Measurements from ENCODE around the gene PI4KA. TPM values are rescaled to one million over a fixed set of nuclear protein-coding genes. Genes with fewer than 3 reads are reported as not detected.
A peak's percentile ranks its signal among the peaks of the same experiment; 100 is the strongest.
"Not testable (repeated sequence)": the region's sequence is repeated elsewhere in the genome, so short reads cannot be mapped to it uniquely, and the experiment has no call there.

PI4KA gene
- total and polyA plus RNA-seq, 5 experiments from 2014 or later, result 34.4 to 158 (median 69.6) TPM

DNA sequence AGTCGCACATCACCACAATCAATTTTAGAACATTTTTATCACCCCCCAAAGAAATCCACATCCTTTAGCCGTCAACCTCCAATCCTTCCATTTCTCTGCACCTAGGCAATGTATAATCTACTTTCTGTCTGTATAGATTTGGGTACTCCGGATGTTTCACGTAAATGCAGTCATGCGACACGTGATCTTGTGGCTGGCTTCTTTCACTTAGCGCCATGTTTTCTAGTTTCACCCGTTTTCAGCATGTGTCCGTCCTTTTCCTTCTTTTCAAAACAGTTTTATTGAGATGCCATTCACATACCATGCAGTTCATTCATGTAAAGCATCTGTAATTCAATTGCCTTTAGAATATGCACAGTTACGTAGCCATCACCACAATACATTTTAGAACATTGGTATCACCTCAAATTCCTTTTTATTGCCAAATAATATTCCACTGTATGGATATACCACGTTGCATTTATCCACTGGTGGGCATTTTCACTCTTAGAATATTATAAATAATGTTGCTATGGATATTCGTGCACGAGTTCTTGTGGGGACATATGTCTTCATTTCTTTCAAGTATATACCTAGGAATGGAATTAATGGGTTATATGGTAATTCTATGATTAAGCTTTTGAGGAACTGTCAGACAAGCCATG, 179.7 kb downstream of the PI4KA start:
- ATAC-seq, H3K27ac Mint-ChIP-seq, POLR2A ChIA-PET, H3K9me3 Mint-ChIP-seq, DNase-seq, H3K4me1 Mint-ChIP-seq, H3K36me3 Mint-ChIP-seq, H3K4me3 Mint-ChIP-seq: not testable (repeated sequence)
- H3K27me3 Mint-ChIP-seq, result peaks cover 4 to 40% (median 18%) of the 10 kb centered on the region in 5 donors

DNA sequence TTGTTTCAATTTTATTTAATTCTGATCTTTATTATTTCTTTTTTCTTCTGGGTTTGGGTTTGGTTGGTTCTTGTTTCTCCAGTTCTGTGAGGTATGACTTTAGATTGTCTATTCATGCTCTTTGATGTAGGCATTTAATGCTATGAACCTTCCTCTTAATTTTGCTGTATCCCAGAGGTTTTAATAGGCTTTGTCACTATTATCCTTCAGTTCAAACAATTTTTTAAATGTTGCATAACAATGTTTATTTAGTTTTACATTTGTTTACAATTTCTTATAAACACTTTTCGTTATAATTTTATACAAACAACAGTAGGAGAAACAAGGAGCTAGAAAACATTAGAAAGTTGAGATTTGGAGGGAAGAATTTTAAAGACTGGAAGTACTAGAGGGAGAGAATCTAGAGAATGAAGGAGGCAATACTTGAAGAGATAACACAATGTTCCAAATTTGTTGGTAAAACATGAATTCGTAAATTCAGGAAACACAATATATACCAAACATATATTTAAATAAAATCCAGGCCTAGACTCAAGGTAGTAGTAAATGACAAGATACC, 180.8 kb downstream of the PI4KA start:
- POLR2A ChIA-PET, result no interaction called here
- Mint-ChIP-seq H3K9me3 (peaks cover 0 to 3% (median 0%) of the 10 kb centered on the region in 9 donors), H3K27ac (no peak overlapping the region), H3K4me3 (no peak overlapping the region), H3K36me3 (no peaks in the 10 kb centered on the region), H3K27me3 (peaks cover 4 to 40% (median 18%) of the 10 kb centered on the region in 5 donors), H3K4me1 (no peaks in the 10 kb centered on the region)
- DNase-seq (no peak), ATAC-seq (no peak)

DNA sequence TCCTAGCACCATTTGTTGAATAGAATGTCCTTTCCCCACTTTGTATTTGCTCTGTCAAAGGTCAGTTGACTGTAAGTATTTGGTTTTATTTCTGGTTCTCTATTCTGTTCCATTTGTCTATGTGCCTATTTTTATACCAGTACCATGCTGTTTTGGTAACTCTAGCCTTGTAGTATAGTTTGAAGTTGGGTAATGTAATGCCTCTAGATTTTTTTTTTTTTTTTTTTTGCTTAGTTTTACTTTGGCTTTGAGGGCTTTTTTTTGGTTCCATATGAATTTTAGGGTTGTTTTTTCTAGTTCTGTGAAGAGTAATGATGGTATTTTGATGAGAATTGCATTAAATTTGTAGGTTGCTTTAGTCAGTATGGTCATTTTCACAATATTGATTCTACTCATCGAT, 183.0 kb downstream of the PI4KA start:
- H3K4me3 Mint-ChIP-seq, POLR2A ChIA-PET, ATAC-seq, H3K36me3 Mint-ChIP-seq, H3K27ac Mint-ChIP-seq, H3K4me1 Mint-ChIP-seq, DNase-seq, H3K9me3 Mint-ChIP-seq: not testable (repeated sequence)
- H3K27me3 Mint-ChIP-seq, result peaks cover 4 to 47% (median 25%) of the 10 kb centered on the region in 5 donors

DNA sequence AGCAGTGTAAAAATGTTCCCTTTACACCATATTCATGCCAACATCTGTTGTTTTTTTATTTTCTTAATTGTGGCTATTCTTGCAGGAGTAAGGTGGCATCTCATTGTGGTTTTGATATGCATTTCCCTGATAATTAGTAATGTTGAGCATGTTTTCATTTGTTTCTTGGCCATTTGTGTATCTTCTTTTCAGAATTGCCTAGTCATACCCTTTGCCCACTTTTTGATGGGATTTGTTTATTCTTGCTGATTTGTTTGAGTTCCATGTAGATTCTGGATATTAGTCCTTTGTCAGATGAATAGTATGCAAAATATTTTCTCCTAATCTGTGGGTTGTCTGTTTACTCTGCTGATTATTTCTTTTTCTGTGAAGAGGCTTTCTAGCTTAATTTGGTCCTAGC, 183.6 kb downstream of the PI4KA start:
- no peaks in the 10 kb centered on the region for H3K36me3 Mint-ChIP-seq
- H3K4me1 Mint-ChIP-seq, result no peaks in the 10 kb centered on the region
- H3K4me3 Mint-ChIP-seq, result no peak overlapping the region
- DNase-seq (no peak), ATAC-seq (no peak)
- POLR2A ChIA-PET, result no interaction called here
- H3K9me3 Mint-ChIP-seq, result peaks cover 0 to 3% (median 0%) of the 10 kb centered on the region in 9 donors
- no peak overlapping the region for H3K27ac Mint-ChIP-seq
- peaks cover 5 to 47% (median 24%) of the 10 kb centered on the region in 5 donors for H3K27me3 Mint-ChIP-seq

DNA sequence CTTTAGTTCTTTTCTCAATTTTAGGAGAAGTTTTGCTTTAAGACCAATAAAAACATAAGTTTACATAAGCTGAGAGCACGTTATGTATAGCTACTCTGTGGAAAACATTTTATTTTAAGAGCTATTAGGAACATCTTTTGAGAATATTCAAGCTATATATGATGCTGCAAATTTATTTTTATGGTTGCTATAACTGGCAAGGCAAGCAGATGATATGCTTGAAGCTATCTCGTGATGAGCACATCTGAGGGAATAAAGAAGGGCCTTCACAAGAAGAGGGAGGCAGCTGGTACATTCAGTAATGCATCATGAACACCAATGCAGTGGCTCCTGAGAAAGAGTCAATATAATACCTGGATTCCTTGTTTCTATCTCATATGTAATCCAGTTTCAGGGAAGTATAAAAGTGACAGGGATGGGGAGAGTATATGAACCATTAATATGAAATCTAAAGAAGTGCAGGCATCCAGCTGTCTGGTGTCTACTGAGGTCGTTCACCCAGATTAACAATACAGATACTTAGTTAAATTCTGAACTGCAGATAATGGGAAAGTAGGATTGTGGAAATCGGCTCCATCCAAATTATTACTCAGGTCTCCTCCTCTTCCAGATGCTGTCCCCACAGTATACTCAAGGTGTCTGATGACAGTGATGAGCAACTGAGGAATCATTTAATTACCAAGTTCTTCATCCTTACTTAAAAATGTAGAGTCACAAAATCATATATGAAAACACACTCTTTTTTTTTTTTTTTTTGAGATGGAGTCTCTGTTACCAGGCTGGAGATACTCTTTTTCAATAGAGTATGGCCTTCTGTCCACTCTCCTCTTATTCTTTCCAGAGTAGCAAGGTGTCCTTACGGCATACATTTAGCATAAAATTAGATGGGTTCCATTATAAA, 185.1 kb downstream of the PI4KA start:
- no peak overlapping the region for H3K27ac Mint-ChIP-seq
- no peak for ATAC-seq
- no peaks in the 10 kb centered on the region for H3K4me1 Mint-ChIP-seq
- H3K36me3 Mint-ChIP-seq, result no peaks in the 10 kb centered on the region
- POLR2A ChIA-PET, result interaction anchor here (0.5 kb wide), 1 partner anchor 43 kb away, joined by 4 read pairs; no protein-coding TSS in a partner anchor
- peaks cover 0 to 3% (median 0%) of the 10 kb centered on the region in 9 donors for H3K9me3 Mint-ChIP-seq
- no peak overlapping the region for H3K4me3 Mint-ChIP-seq
- no peak for DNase-seq
- peaks cover 5 to 43% (median 23%) of the 10 kb centered on the region in 5 donors for H3K27me3 Mint-ChIP-seq

DNA sequence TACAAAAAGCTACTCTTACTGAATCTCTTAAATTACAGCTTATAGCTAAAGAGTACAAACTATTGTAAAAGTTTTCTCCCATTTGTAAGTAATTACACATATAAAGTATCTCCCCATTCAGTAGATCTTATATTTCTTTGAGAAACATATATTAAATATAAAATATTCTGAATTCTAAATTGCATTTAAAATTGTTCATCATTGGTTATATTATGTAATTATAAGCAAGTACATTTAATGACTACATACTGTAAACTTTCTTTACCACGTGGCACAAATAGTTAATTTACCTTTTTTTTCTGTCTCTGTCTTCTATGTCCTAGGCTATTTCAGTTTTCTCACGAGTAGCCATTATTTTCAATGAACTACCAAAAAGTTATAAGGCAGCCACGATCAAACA, 185.9 kb downstream of the PI4KA start:
- ATAC-seq (no peak), DNase-seq (no peak)
- no peaks in the 10 kb centered on the region for H3K36me3 Mint-ChIP-seq
- H3K27ac Mint-ChIP-seq, result no peak overlapping the region
- no peak overlapping the region for H3K4me3 Mint-ChIP-seq
- peaks cover 5 to 39% (median 21%) of the 10 kb centered on the region in 5 donors for H3K27me3 Mint-ChIP-seq
- no peaks in the 10 kb centered on the region for H3K4me1 Mint-ChIP-seq
- H3K9me3 Mint-ChIP-seq, result no peaks in the 10 kb centered on the region
- POLR2A ChIA-PET, result interaction anchor here (0.5 kb wide), 1 partner anchor 43 kb away, joined by 4 read pairs; no protein-coding TSS in a partner anchor

DNA sequence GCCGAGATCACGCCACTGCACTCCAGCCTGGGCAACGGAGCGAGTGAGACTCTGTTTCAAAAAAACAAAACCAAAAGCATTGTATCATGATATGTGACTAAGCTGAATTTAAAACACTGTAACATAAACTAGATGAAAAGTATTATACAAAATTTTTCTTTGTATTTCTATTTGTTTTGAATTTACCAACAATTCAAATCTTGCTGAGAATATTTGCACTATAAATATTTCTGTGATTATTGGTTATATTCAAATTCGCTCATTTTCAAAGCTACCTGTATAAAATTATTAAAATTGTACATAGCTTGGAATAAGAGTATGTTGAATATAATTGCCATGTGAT, 186.6 kb downstream of the PI4KA start:
- no peak overlapping the region for H3K27ac Mint-ChIP-seq
- no peaks in the 10 kb centered on the region for H3K4me1 Mint-ChIP-seq
- peaks cover 4 to 35% (median 19%) of the 10 kb centered on the region in 5 donors for H3K27me3 Mint-ChIP-seq
- H3K4me3 Mint-ChIP-seq, result no peak overlapping the region
- POLR2A ChIA-PET, result no interaction called here
- no peaks in the 10 kb centered on the region for H3K9me3 Mint-ChIP-seq
- no peaks in the 10 kb centered on the region for H3K36me3 Mint-ChIP-seq
- no peak for DNase-seq
- no peak for ATAC-seq

DNA sequence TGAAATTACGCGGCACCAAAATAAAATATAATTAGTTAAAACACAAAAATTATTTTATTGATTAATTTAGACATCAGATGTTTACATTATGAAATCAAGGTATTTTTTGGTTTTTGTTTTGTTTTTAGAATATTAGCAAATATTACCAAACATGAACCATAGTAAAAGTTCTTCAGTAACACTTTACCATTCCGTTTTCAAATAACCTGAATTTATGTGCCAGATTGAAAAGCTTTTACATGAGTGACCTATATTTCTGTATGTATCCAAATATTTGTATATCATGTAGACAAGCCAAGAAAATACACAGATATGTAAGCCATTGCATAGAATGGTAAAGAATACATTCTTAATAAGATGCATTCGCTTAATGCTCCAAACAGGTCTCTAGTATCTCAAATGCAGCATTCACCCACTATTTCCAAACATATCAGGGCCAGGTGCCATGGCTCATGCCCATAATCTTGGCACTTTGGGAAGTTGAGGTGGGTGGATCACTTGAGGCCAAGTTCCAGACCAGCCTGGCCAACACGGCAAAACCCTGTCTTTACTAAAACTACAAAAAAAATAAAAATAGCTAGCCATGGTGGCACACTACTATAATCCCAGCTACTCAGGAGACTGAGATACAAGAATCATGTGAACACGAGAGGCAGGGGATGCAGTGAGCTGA, 187.1 kb downstream of the PI4KA start:
- POLR2A ChIA-PET, result no interaction called here
- H3K9me3 Mint-ChIP-seq, result no peaks in the 10 kb centered on the region
- ATAC-seq, result no peak
- DNase-seq, result no peak
- peaks cover 0 to 33% (median 15%) of the 10 kb centered on the region in 5 donors for H3K27me3 Mint-ChIP-seq
- H3K27ac Mint-ChIP-seq, result no peak overlapping the region
- no peaks in the 10 kb centered on the region for H3K4me1 Mint-ChIP-seq
- H3K4me3 Mint-ChIP-seq, result peak overlapping the region in 1 of 10 donors; percentile 39
- no peaks in the 10 kb centered on the region for H3K36me3 Mint-ChIP-seq

DNA sequence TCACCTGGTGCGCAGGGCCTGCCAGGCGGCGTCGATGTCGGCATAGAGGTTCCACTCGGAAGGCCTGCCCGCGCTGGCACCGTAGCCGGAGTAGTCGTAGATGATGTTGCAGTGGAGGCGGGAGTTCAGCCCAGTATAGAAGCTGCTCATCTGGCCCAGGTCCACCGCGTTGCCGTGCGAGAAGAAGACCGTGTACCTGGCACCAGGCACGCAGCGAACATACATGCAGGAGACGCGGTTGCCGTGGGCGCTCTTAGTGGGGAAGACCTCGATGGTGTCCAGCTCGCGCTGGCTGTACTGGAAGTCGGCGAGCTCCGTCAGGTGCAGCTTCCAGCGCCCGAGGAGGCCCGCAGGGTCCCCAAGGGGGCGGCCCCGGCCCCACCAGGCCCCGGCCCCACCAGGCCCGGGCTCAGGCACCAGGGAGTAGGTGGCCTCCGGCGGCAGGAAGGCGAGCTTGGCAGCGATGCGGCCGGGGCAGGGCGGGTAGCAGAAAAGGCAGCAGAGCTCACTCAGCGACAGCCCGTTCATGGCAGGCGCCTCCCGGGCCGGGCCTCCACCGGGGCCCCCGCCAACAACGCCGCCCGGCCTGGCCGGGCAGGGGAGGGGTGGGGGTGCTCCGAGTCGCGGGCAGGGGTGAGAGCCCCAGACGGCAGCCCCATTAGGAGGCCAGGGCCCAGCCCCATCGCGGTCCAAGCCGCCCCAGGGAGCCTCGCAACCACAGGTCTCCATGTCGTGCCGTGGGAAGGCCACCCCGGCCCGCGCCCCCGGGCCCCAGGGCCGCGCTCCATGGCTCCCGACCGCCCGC, 188.0 kb downstream of the PI4KA start:
- H3K9me3 Mint-ChIP-seq, H3K27ac Mint-ChIP-seq, H3K36me3 Mint-ChIP-seq, H3K4me1 Mint-ChIP-seq, ATAC-seq: not testable (repeated sequence)
- DNase-seq, result peak in 1 of 10 donors; percentile 14
- Mint-ChIP-seq H3K27me3 (peaks cover 0 to 36% (median 7%) of the 10 kb centered on the region in 5 donors), H3K4me3 (peak overlapping the region in 5 of 10 donors; percentile 14 to 51 (median 30))
- POLR2A ChIA-PET, result interaction anchor here (0.6 kb wide), 1 partner anchor 1197 kb away, joined by 3 read pairs; the partner anchor contains the start of gene MAPK1

DNA sequence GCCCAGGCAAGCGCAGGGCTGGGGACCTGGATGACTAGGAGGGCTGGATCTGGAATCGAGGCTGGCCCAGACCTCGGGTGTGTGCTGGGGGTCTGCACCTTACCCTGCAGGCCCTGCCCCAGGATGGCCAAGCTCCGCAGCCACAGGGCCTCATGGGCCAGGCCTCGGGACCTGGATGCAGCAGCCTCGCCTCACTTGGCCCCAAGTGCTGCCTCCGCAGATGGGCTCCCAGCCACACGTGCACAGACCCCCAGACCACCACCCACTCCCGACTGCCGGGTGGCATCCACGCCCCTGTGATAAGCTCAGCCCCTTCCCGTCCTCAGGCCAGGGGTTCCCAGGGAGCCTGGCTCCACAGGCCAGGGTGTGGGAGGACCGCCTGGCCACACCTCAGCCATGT, 188.7 kb downstream of the PI4KA start:
- not testable (repeated sequence) for H3K4me3 Mint-ChIP-seq, H3K27ac Mint-ChIP-seq, DNase-seq, H3K9me3 Mint-ChIP-seq, H3K36me3 Mint-ChIP-seq, ATAC-seq, H3K4me1 Mint-ChIP-seq
- H3K27me3 Mint-ChIP-seq, result peaks cover 0 to 29% (median 2%) of the 10 kb centered on the region in 5 donors
- POLR2A ChIA-PET, result interaction anchor here (0.6 kb wide), 1 partner anchor 1198 kb away, joined by 3 read pairs; the partner anchor contains the start of gene MAPK1

DNA sequence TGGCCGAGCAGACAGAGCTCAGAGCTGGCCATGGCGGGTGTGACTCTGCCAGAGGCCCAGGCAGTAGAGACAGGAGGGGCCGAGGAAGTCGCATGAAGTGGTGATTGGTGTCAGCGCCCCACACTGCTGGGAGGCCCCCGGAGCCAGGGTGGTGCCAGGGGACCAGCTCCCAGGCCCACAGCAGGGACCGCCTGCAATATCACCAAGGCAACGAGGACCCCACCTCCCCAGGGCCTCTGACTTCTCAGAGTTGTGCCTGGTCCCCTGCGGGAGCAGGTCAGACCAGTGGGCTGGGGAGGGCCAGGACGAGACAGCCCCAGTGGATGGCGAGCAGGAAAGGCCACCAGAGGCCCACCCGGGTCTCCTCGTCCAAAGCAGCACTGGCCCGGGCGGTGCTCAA, 189.1 kb downstream of the PI4KA start:
- POLR2A ChIA-PET, DNase-seq, H3K4me1 Mint-ChIP-seq, H3K27ac Mint-ChIP-seq, H3K4me3 Mint-ChIP-seq, H3K36me3 Mint-ChIP-seq, H3K9me3 Mint-ChIP-seq, ATAC-seq: not testable (repeated sequence)
- H3K27me3 Mint-ChIP-seq, result peaks cover 0 to 30% (median 2%) of the 10 kb centered on the region in 5 donors

DNA sequence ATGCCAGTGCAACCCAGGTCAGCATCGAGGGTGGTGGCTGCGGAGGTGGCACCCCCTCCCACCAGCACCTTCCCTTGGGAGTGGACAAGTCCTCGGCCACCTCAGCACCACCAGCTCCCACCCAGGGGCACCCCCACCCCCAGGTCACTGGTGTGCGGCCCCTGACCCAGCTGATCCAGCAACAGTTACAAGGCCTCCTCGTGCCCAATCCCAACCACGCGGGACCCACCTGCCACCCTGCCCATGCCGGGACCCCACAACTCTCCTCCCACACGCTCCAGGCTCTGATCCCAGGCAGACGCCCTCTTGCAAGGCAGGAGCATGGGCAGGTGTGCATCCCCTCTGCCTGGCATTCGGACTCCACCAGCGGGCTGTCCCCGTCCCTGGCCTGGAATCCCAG, 189.8 kb downstream of the PI4KA start:
- H3K4me3 Mint-ChIP-seq, ATAC-seq, H3K27ac Mint-ChIP-seq, H3K4me1 Mint-ChIP-seq, POLR2A ChIA-PET, DNase-seq, H3K9me3 Mint-ChIP-seq, H3K36me3 Mint-ChIP-seq: not testable (repeated sequence)
- H3K27me3 Mint-ChIP-seq, result peaks cover 0 to 25% (median 2%) of the 10 kb centered on the region in 5 donors
